Measurements from ENCODE around the gene UBL4B.

DNA sequence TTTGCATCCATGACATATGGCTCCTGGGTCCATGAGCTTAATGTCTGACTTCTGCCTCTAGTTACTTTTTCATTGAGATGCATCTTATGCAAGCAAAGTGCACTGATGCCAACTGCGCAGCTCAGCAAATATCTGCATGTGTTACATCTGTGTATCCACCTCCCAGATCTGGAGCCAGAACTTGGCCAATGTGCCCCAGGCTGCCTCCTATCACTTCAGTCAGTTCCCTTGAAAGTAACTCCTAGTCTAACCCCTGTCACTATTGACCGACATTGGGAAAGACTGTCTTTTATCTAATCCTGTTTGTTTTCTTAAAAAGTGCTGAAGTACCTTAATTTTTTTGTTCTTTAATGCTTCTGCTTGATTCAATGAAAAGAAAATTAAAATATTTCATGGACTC is 19.3 kb upstream of the UBL4B start:
- TF ChIP-seq NRF1 (conservative IDR thresholded peaks at IDR 0.05 in 1 of 2, IDR thresholded peaks at IDR 0.05 in 1 of 2) (no peak), SMAD1 (IDR thresholded peaks at IDR 0.05; ENCODE audit: low read depth, low read length, partially characterized antibody) (no peak), NFIC (IDR thresholded peaks at IDR 0.05) (no peak), JUND (IDR thresholded peaks at IDR 0.05; ENCODE audit: borderline replicate concordance, low read depth, low read length) (no peak), JUND (tag; IDR thresholded peaks at IDR 0.05; ENCODE audit: borderline replicate concordance, low read depth, low read length) (no peak), RFX5 (IDR thresholded peaks at IDR 0.05; ENCODE audit: low read depth, low read length) (no peak), POLR2A (conservative IDR thresholded peaks at IDR 0.05) (no peak), FOXP1 (CRISPR knock-in tag; IDR thresholded peaks at IDR 0.05) (no peak), ZNF431 (CRISPR knock-in tag; IDR thresholded peaks at IDR 0.05) (no peak)
- TF ChIP-seq, protein P1, sequence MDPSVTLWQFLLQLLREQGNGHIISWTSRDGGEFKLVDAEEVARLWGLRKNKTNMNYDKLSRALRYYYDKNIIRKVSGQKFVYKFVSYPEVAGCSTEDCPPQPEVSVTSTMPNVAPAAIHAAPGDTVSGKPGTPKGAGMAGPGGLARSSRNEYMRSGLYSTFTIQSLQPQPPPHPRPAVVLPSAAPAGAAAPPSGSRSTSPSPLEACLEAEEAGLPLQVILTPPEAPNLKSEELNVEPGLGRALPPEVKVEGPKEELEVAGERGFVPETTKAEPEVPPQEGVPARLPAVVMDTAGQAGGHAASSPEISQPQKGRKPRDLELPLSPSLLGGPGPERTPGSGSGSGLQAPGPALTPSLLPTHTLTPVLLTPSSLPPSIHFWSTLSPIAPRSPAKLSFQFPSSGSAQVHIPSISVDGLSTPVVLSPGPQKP (CRISPR knock-in tag; IDR thresholded peaks at IDR 0.05): no peak
- TF ChIP-seq, protein P2, sequence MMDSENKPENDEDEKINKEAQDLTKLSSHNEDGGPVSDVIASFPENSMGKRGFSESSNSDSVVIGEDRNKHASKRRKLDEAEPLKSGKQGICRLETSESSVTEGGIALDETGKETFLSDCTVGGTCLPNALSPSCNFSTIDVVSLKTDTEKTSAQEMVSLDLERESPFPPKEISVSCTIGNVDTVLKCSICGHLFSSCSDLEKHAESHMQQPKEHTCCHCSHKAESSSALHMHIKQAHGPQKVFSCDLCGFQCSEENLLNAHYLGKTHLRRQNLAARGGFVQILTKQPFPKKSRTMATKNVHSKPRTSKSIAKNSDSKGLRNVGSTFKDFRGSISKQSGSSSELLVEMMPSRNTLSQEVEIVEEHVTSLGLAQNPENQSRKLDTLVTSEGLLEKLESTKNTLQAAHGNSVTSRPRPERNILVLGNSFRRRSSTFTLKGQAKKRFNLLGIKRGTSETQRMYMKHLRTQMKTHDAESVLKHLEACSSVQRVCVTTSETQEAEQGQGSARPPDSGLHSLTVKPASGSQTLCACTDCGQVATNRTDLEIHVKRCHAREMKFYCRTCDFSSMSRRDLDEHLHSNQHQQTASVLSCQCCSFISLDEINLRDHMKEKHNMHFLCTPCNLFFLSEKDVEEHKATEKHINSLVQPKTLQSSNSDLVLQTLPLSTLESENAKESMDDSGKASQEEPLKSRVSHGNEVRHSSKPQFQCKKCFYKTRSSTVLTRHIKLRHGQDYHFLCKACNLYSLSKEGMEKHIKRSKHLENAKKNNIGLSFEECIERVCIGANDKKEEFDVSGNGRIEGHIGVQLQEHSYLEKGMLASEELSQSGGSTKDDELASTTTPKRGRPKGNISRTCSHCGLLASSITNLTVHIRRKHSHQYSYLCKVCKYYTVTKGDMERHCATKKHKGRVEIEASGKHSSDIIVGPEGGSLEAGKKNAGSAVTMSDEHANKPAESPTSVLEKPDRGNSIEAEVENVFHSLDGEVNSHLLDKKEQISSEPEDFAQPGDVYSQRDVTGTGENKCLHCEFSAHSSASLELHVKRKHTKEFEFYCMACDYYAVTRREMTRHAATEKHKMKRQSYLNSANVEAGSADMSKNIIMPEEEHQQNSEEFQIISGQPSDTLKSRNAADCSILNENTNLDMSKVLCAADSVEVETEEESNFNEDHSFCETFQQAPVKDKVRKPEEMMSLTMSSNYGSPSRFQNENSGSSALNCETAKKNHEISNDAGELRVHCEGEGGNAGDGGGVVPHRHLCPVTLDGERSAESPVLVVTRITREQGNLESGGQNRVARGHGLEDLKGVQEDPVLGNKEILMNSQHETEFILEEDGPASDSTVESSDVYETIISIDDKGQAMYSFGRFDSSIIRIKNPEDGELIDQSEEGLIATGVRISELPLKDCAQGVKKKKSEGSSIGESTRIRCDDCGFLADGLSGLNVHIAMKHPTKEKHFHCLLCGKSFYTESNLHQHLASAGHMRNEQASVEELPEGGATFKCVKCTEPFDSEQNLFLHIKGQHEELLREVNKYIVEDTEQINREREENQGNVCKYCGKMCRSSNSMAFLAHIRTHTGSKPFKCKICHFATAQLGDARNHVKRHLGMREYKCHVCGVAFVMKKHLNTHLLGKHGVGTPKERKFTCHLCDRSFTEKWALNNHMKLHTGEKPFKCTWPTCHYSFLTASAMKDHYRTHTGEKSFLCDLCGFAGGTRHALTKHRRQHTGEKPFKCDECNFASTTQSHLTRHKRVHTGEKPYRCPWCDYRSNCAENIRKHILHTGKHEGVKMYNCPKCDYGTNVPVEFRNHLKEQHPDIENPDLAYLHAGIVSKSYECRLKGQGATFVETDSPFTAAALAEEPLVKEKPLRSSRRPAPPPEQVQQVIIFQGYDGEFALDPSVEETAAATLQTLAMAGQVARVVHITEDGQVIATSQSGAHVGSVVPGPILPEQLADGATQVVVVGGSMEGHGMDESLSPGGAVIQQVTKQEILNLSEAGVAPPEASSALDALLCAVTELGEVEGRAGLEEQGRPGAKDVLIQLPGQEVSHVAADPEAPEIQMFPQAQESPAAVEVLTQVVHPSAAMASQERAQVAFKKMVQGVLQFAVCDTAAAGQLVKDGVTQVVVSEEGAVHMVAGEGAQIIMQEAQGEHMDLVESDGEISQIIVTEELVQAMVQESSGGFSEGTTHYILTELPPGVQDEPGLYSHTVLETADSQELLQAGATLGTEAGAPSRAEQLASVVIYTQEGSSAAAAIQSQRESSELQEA (IDR thresholded peaks at IDR 0.05; ENCODE audit: low read depth): no peak
- TF ChIP-seq, protein P3, sequence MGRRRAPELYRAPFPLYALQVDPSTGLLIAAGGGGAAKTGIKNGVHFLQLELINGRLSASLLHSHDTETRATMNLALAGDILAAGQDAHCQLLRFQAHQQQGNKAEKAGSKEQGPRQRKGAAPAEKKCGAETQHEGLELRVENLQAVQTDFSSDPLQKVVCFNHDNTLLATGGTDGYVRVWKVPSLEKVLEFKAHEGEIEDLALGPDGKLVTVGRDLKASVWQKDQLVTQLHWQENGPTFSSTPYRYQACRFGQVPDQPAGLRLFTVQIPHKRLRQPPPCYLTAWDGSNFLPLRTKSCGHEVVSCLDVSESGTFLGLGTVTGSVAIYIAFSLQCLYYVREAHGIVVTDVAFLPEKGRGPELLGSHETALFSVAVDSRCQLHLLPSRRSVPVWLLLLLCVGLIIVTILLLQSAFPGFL (CRISPR knock-in tag; IDR thresholded peaks at IDR 0.05): no peak
- TF ChIP-seq, protein P4, sequence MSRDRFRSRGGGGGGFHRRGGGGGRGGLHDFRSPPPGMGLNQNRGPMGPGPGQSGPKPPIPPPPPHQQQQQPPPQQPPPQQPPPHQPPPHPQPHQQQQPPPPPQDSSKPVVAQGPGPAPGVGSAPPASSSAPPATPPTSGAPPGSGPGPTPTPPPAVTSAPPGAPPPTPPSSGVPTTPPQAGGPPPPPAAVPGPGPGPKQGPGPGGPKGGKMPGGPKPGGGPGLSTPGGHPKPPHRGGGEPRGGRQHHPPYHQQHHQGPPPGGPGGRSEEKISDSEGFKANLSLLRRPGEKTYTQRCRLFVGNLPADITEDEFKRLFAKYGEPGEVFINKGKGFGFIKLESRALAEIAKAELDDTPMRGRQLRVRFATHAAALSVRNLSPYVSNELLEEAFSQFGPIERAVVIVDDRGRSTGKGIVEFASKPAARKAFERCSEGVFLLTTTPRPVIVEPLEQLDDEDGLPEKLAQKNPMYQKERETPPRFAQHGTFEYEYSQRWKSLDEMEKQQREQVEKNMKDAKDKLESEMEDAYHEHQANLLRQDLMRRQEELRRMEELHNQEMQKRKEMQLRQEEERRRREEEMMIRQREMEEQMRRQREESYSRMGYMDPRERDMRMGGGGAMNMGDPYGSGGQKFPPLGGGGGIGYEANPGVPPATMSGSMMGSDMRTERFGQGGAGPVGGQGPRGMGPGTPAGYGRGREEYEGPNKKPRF (IDR thresholded peaks at IDR 0.05; ENCODE audit: low read depth, low read length): no peak
- TF ChIP-seq, protein P5, sequence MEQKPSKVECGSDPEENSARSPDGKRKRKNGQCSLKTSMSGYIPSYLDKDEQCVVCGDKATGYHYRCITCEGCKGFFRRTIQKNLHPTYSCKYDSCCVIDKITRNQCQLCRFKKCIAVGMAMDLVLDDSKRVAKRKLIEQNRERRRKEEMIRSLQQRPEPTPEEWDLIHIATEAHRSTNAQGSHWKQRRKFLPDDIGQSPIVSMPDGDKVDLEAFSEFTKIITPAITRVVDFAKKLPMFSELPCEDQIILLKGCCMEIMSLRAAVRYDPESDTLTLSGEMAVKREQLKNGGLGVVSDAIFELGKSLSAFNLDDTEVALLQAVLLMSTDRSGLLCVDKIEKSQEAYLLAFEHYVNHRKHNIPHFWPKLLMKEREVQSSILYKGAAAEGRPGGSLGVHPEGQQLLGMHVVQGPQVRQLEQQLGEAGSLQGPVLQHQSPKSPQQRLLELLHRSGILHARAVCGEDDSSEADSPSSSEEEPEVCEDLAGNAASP (IDR thresholded peaks at IDR 0.05): no peak
